Epithelial cell of esophagus (primary cell): ENCODE data around the gene TXNRD2.
"Not testable (repeated sequence)": the region's sequence is repeated elsewhere in the genome, so short reads cannot be mapped to it uniquely, and the experiment has no call there.

Source experiments
- DNase-seq: peaks from one replicate; pipeline ENCODE4 v3.0.0; 2010; ENCODE audit warnings: low read depth
- H3K4me3 ChIP-seq: 2 replicates; pipeline ENCODE4 v1.5.1; 2011; ENCODE audit warnings: mild to moderate bottlenecking, low read length, control low read depth
- CTCF ChIP-seq: IDR thresholded peaks from 2 replicates; pipeline ENCODE4 v1.5.1; 2011; ENCODE audit warnings: low read depth, mild to moderate bottlenecking, low read length, control low read depth, inconsistent platforms; ENCODE audit not compliant: insufficient read depth; ENCODE audit errors: missing control alignments

Gene TXNRD2

GRCh38 chr22:19929586-19930550 is 11.8 kb downstream of the TXNRD2 start:
- H3K4me3 ChIP-seq, result no peak overlapping the region
- no peak for TF ChIP-seq CTCF
- no peak for DNase-seq

DNA sequence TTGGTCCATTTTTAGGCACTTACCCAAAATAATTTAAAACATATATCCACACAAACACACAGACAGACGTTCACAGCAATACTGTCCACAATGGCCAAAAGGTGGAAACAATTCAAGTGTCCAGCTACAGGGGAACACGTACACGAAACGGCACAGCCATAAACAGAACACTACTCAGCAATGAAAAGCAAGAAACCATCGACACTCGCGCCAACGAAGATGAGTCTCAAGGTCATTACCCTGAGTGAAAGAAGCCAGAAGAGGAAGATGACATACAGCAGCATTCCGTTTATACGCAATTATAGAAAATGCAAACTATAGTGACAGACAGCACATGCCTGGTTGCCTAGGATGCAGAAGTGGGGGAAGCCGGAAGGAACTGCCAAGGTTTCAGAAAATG is 13.4 kb downstream of the TXNRD2 start:
- no peak for TF ChIP-seq CTCF
- no peak for DNase-seq
- no peak overlapping the region for H3K4me3 ChIP-seq

DNA sequence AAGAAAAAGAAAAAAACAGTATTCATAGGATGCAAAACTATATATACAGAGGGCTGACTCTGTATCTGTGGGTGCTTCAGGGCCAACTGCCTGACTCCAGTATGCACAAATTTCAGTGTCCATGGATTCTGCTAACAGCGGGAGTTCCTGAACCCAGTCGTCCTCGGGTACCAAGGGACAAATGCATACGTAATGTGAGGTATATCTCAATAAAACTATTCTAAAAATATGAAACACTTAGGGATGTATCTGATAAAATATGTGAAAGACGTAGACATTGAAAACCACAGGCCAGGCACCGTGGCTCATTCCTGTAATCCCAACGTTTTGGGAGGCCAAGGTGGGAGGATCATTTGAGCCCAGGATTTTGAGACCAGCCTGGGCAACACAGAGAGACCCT is 13.9 kb downstream of the TXNRD2 start:
- TF ChIP-seq CTCF, result no peak
- no peak for DNase-seq
- no peak overlapping the region for H3K4me3 ChIP-seq

DNA sequence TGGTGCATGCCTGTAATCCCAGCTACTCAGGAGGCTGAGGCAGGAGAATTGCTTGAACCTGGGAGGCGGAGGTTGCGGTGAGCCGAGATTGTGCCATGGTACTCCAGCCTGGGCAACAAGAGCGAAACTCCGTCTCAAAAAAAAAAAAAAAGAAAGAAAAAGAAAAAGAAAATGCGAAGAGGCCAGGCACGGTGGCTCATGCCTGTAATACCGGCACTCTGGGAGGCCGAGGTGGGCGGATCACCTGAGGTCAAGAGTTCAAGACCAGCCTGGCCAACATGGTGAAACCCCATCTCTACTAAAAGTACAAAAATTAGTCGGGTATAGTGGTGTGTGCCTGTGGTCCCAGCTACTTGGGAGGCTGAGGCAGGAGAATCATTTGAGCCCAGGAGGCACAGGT is 15.6 kb downstream of the TXNRD2 start:
- H3K4me3 ChIP-seq, DNase-seq: not testable (repeated sequence)

GRCh38 chr22:19923914-19924513 is 17.6 kb downstream of the TXNRD2 start:
- no peak for DNase-seq
- TF ChIP-seq CTCF, result no peak
- no peak overlapping the region for H3K4me3 ChIP-seq

DNA sequence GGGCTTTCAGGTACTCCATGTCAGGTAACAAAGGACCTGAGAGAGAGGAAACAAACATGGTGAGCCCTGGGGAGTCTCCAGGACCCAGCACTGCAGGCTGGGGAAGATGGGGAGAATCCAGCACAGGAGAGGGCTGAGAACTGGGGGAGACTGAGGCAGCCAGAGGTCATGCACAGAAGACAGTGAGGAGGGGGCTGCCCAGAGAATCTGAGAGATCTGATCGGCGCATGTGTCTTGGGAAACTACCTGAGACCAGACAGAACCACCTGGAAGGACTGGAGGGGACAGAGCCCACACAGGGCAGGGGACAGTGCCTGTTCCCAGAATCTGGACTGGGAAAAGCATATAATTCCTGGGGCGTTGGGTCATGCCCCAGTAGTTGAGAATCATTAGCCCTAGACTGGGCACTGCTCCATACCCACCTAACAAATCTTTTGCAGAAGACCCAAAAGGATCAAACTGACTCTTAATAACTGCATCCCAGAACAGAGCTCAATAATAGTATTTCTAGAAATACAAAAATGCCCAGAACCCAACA is 20.0 kb downstream of the TXNRD2 start:
- H3K4me3 ChIP-seq, result no peak overlapping the region
- no peak for DNase-seq
- TF ChIP-seq CTCF, result no peak

GRCh38 chr22:19919701-19920363 is 21.8 kb downstream of the TXNRD2 start:
- no peak for TF ChIP-seq CTCF
- no peak overlapping the region for H3K4me3 ChIP-seq
- no peak for DNase-seq
